Skeletal muscle tissue (tissue), 4 donors: ENCODE results near the gene GSTT4. TPM values are rescaled to one million over a fixed set of nuclear protein-coding genes. Genes with fewer than 3 reads are reported as not detected.
"Not testable (repeated sequence)": the region's sequence is repeated elsewhere in the genome, so short reads cannot be mapped to it uniquely, and the experiment has no call there.

ENCODE experiments used
- H3K27ac ChIP-seq: one replicate; pipeline ENCODE4 v1.7.0; 2013; ENCODE audit warnings: mild to moderate bottlenecking, low read depth, low read length, inconsistent platforms
- H3K27me3 ChIP-seq, 3 donors: one replicate each; pipeline ENCODE4 v1.7.0; 2013; ENCODE audit warnings: low read length in 3 of 3; ENCODE audit not compliant: control insufficient read depth in 3 of 3, insufficient read depth in 3 of 3
- H3K36me3 ChIP-seq, 3 donors: one replicate each; pipeline ENCODE4 v1.7.0; 2013; ENCODE audit warnings: low read length in 3 of 3; ENCODE audit not compliant: control insufficient read depth in 3 of 3, insufficient read depth in 3 of 3
- H3K4me1 ChIP-seq, 3 donors: one replicate each; pipeline ENCODE4 v1.7.0; 2013; ENCODE audit warnings: low read length in 3 of 3, mild to moderate bottlenecking in 3 of 3; ENCODE audit not compliant: control insufficient read depth in 3 of 3, insufficient read depth in 3 of 3
- H3K4me3 ChIP-seq, 3 donors: one replicate each; pipeline ENCODE4 v1.7.0; 2013; ENCODE audit warnings: low read length in 3 of 3
- H3K9ac ChIP-seq, 3 donors: one replicate each; pipeline ENCODE4 v1.7.0; 2013; ENCODE audit warnings: low read length in 3 of 3, mild to moderate bottlenecking in 3 of 3, moderate library complexity in 2 of 3, low read depth in 1 of 3
- H3K9me3 ChIP-seq, 3 donors: one replicate each; pipeline ENCODE4 v1.7.0; 2013; ENCODE audit warnings: low read length in 3 of 3; ENCODE audit not compliant: control insufficient read depth in 3 of 3
- total RNA-seq: library from RNA; depleted of rRNA; stranded (reverse); fragments of >200 nt; gene quantifications from one replicate; pipeline ENCODE4 v1.2.3, GENCODE V29; 2014
- donor health status: Osteomylitis.

The GSTT4 gene
- total RNA-seq, 1 donor from 2014 or later: not detected

DNA sequence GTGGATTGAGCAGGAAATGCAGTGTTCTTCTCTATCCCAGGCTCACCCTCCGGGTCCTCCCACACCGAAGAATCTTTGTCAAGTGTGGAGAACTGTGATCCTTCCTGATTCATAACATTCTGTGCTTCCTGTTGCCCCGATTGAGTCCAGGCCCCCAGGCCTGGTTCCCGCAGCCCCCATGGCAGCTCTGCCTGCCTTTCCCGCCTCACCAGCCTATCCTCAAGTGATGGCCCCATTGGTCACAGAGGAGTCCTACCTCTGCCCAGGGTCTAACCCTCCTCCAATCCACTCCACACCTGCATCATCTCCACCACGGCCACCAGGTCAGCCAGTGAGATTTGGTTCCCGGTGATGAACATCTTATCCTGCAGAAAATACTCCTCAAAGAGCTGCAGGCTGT lies 5.5 kb downstream of the GSTT4 start:
- H3K9me3 ChIP-seq, H3K4me1 ChIP-seq, H3K27ac ChIP-seq, H3K4me3 ChIP-seq, H3K36me3 ChIP-seq, H3K27me3 ChIP-seq, H3K9ac ChIP-seq: not testable (repeated sequence)

GRCh38 chr22:23997092-23997491 lies 8.2 kb downstream of the GSTT4 start:
- peaks cover 0 to 3% (median 0%) of the 10 kb centered on the region in 3 donors for H3K27me3 ChIP-seq
- H3K4me1 ChIP-seq: no peaks in the 10 kb centered on the region
- no peaks in the 10 kb centered on the region for H3K9me3 ChIP-seq
- H3K27ac ChIP-seq: no peak overlapping the region
- no peak overlapping the region for H3K4me3 ChIP-seq
- no peak overlapping the region for H3K9ac ChIP-seq
- H3K36me3 ChIP-seq: no peaks in the 10 kb centered on the region

DNA sequence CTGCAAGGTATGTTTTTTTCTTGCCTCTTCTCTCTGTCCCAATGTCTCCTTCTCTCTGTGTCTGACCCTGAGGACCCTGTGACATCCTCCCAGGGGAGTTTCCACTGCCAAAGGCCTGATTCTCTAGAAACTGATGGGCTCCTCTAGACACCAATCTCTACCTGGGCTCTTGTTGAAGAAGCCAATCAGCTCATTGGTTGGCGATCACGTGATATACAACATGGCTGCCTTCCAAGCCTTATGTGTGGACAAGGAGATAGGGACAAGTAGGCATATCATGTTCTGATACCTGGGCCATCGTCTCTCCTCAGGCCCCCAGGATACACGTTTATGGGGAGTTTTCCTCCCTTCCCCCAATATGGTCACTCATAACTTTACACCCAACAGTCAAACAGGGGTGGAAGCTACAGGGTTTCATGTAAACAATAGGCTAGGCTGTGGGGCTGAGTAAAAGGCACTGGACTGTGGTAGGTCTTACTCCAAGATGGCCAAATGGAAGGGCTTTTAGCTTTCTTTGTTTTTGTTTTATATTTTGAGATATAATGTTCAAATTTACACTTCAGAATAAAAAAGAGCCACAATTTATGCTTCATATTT lies 11.6 kb downstream of the GSTT4 start:
- not testable (repeated sequence) for H3K36me3 ChIP-seq, H3K27ac ChIP-seq

DNA sequence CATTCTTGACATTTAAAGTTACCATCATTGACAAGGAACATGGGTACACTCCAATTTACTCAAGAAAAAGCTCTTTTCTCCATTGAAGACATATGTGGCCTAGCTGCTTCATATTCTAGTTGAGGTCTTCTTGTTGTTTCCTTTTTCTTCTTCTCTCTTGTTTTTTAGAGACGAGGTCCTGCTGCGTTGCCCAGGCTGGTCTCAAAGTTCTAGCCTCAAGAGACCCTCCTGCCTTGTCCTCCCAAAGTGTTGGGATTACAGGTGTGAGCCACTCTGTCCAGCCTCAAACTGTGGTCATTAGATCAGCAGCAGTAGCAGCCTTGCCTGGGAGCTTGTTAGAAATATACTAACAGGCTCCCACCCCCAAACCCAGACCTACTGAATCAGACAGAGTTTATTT lies 12.2 kb downstream of the GSTT4 start:
- not testable (repeated sequence) for H3K4me1 ChIP-seq, H3K36me3 ChIP-seq, H3K27ac ChIP-seq, H3K4me3 ChIP-seq, H3K9me3 ChIP-seq, H3K9ac ChIP-seq, H3K27me3 ChIP-seq

More for the DNA sequence above, 11.6 kb downstream of the GSTT4 start:
- not testable (repeated sequence) for H3K9me3 ChIP-seq, H3K27me3 ChIP-seq, H3K9ac ChIP-seq, H3K4me1 ChIP-seq, H3K4me3 ChIP-seq

DNA sequence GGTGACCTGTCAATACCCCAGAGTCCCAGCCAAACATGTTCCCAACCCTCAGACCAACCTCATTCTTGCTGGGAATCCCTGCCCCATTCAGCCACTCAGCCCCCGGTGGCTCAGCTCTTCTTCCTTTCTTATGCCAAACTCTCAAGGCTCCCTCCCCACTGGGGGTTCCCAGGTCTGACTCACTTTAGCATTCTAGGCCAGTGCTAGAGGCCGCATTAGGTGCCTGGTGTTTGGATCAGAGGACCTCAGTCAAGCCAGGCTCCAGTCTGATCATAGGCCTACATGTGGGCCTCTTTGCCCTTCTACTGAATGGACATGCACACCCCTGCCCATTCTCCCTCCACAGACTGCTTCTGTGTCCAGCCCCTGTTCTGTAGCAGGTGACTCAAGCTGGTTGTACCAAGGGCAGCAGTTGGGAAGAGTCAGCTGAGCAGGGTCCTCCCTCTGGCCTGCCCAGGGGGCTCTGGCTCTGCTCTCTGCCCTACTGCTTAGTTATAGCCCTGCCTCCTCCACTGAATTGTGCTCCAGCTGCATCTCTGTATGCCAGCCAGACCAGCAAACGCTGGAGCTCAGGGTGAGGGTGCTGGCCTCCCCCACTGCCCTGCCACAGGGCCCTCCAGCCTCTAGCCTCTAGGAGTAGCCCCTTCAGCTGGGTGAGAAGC lies 15.5 kb downstream of the GSTT4 start:
- H3K27me3 ChIP-seq, H3K4me3 ChIP-seq, H3K9ac ChIP-seq, H3K4me1 ChIP-seq, H3K27ac ChIP-seq, H3K36me3 ChIP-seq, H3K9me3 ChIP-seq: not testable (repeated sequence)

- not testable (repeated sequence) for H3K27me3 ChIP-seq, H3K4me1 ChIP-seq, H3K36me3 ChIP-seq, H3K27ac ChIP-seq, H3K9ac ChIP-seq, H3K4me3 ChIP-seq, H3K9me3 ChIP-seq
These were observed 18.6 kb downstream of the GSTT4 start for GRCh38 chr22:23986538-23987178.

- not testable (repeated sequence) for H3K9ac ChIP-seq, H3K27me3 ChIP-seq
These were observed 19.2 kb downstream of the GSTT4 start for GRCh38 chr22:23986089-23986488.

DNA sequence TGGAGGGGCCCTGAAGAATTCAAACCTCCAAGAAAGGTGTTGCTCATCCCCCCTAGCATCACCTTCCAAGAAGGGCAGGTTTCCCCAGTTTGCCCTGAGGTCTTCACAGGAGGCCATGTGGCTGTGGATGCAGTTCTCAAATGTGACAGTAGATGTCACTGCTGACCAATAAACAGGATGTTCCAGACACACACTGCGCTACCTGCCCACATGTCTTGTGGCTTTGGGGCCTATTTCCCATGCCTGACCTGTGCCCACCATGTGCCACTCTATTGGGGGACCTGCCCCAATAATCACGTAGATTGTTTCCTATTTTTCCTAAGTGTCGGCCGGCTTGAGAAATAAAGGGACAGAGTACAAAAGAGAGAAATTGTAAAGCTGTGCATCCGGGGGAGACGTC lies 20.8 kb downstream of the GSTT4 start:
- H3K36me3 ChIP-seq: no peaks in the 10 kb centered on the region
- H3K27me3 ChIP-seq: no peaks in the 10 kb centered on the region
- no peaks in the 10 kb centered on the region for H3K4me1 ChIP-seq
- H3K4me3 ChIP-seq: no peak overlapping the region
- no peak overlapping the region for H3K27ac ChIP-seq
- H3K9ac ChIP-seq: no peak overlapping the region
- H3K9me3 ChIP-seq: no peaks in the 10 kb centered on the region

More at GRCh38 chr22:23986089-23986488, 19.2 kb downstream of the GSTT4 start:
- not testable (repeated sequence) for H3K4me3 ChIP-seq, H3K9me3 ChIP-seq, H3K4me1 ChIP-seq, H3K36me3 ChIP-seq, H3K27ac ChIP-seq

- H3K27ac ChIP-seq, H3K4me1 ChIP-seq, H3K9ac ChIP-seq, H3K36me3 ChIP-seq, H3K27me3 ChIP-seq, H3K9me3 ChIP-seq, H3K4me3 ChIP-seq: not testable (repeated sequence)
These were observed 24.7 kb downstream of the GSTT4 start for GRCh38 chr22:23980567-23980966.

GRCh38 chr22:23979557-23980240 lies 25.6 kb downstream of the GSTT4 start, which contains the start of gene GSTT2:
Gene GSTT2, plus strand, starts transcription at chr22:23980134.
- not testable (repeated sequence) for H3K27me3 ChIP-seq, H3K36me3 ChIP-seq, H3K9ac ChIP-seq, H3K27ac ChIP-seq, H3K4me3 ChIP-seq, H3K9me3 ChIP-seq, H3K4me1 ChIP-seq
